B cell (primary cell): ENCODE results near the gene OR13C9.

ENCODE experiments used
- CTCF ChIP-seq: fragments of 200-600 bp; IDR thresholded peaks from one replicate; pipeline ENCODE4 v1.8.0; 2022; ENCODE audit warnings: antibody characterized with exemption, mild to moderate bottlenecking
- EZH2 ChIP-seq: IDR thresholded peaks from 2 replicates; pipeline ENCODE4 v1.6.1; 2012; ENCODE audit warnings: borderline replicate concordance, low read depth, mild to moderate bottlenecking, moderate library complexity, low read length; ENCODE audit not compliant: insufficient read depth, poor library complexity, severe bottlenecking

GRCh38 chr9:104575456-104575855, 42.5 kb downstream of the OR13C9 start:
- TF ChIP-seq CTCF (no peak), EZH2 (no peak)
